Left kidney (tissue), 2 donors: ENCODE measurements around the gene SLC39A5. TPM values are rescaled to one million over a fixed set of nuclear protein-coding genes. Genes with fewer than 3 reads are reported as not detected.

Experiments used
- DNase-seq: peaks from one replicate; pipeline ENCODE4 v3.0.0-alpha.2; 2013
- polyA plus RNA-seq: library from polyadenylated mRNA; unstranded; fragments of 120-200 nt; gene quantifications from one replicate; pipeline ENCODE4 v1.2.1, GENCODE V29; 2013; ENCODE audit not compliant: insufficient read length

Gene SLC39A5
- polyA plus RNA-seq, 1 donor, result 51.0 TPM

GRCh38 chr12:56208006-56208405, 21.8 kb upstream of the SLC39A5 start:
- no peak for DNase-seq

DNA sequence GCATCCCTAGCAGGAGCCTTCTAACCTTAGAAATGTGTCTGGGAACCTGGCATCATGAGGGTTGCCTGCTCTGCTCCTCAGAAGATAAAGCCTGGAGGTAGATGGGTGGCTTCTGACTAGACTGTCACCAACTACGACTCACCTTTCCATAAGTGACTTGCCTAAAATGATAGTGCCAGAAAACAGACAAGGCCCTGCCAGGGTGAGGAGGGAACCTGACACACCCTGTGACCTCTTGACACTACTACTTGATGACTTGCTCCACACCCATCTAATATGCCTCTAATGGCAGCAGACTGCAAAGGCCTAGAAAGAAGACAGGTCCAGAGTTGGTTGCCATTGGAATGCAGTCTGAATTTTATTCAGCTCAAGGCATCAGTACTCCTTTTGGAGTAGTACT, 17.5 kb upstream of the SLC39A5 start:
- DNase-seq, result no peak

DNA sequence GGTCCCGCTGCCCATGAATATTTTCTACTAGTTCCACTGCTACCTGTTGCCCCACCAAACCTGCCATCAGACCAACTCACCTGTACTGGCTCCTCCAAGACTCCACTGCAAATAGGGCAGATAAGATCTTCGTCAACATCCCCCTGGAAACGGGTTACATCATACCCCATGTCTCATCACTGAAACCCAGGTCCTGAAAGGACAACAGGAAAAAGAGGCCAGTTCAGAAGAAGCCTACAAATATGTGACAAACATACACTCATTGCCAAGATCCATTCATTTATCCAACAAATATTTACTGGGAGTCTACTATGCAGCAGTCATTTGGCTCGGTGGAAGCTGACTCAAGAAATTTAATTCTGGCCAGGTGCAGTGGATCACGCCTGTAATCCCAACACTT, 16.0 kb upstream of the SLC39A5 start:
- DNase-seq, result no peak

- no peak for DNase-seq
These were observed 13.4 kb upstream of the SLC39A5 start for GRCh38 chr12:56216461-56216860.

GRCh38 chr12:56219840-56220239, 10.0 kb upstream of the SLC39A5 start:
- no peak for DNase-seq

DNA sequence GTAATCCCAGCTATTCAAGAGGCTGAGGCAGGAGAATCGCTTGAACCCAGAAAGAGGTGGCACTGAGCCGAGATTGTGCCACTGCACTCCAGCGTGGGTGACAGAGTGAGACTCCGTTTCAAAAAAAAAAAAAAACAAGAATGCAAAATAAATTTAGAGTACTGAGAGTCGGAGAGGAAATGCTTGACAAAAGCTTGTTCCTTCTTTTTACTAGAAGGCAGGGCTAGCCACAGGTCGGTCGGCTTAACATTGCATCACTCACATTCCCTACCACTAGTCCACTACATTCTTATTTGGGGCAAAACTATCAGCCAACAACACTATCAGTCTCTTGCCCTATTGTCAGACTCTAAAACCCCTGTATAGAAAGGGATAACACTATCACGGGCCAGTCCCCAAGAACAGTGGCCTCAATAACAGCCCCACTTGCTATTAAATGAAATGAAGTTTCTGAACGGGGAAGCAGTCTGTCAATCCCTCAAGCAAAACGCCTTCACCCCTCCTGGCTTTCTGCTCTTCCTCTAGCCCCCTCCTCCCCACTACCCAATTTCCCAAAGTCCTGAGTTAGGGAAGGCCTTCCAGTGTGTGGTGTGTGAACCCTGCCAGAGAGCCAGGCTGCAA, 9.1 kb upstream of the SLC39A5 start:
- no peak for DNase-seq

DNA sequence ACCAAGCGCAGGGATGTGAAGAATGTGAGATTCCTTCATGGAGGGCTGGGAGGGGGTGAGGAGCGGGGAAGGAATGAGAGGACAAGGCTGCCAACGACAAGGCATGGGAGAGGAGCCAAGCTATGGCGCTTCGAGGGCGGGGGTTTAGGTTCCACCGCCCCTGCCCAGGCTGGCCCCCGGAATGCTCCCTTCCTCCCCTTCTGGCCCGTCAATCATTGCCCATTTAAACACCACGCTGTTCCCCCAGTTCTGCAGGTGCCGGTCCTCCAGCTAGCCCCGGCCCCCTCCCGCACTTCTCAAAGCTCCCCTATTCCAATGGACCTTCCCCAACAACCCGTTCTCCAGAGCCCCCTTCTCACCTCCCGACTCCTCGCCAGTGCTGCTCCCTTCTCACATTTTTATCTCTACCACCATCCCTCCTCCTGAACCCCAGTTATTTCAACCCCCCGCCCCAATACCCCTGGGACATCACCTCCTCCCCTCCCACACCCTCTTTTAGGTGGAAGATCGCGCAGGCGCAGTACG, 8.6 kb upstream of the SLC39A5 start:
- DNase-seq, result peak; percentile 66

GRCh38 chr12:56221757-56222530, 7.9 kb upstream of the SLC39A5 start, which contains the start of gene RNF41:
RNF41 (minus strand) TSS chr12:56221922; CDS start chr12:56214047, 7,875 bp downstream.
- DNase-seq, result peak; percentile 97

- no peak for DNase-seq
These were observed 7.3 kb upstream of the SLC39A5 start for GRCh38 chr12:56222531-56222895.

DNA sequence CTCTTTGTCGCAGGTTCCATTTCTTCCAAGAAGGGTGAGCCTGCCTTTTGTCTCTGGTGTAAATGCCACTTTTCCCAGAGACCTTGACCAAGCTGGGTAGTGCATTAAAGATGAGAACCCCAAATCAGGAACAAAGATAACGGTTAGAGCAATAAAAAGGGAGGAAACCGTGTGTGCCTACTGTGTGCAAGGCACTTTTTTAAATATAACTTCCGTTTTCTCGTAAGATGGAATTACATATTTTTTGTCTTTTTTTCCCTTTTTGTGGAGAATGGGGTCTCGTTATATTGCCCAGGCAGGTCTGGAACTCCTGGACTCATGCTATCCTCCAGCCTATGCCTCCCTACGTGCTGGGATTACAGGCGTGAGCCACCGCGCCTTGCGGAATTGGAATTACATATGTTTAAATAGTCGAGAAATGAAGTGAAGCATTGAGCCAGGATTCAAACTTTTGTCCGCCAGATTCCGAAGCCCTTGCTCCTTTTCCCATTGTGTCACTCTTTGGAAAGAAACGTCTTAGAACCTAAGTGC, 6.2 kb upstream of the SLC39A5 start:
- DNase-seq, result no peak

- peak; percentile 99 for DNase-seq
These were observed 5.6 kb upstream of the SLC39A5 start, which contains the start of gene NABP2 for GRCh38 chr12:56224102-56224701. NABP2 (plus strand) TSS chr12:56224342; CDS start chr12:56224857, 515 bp downstream.

GRCh38 chr12:56224954-56225353, 4.9 kb upstream of the SLC39A5 start:
- DNase-seq, result no peak

GRCh38 chr12:56229082-56229481, 769 bp upstream of the SLC39A5 start:
- DNase-seq, result no peak

GRCh38 chr12:56230432-56231183, 757 bp downstream of the SLC39A5 start:
- no peak for DNase-seq

DNA sequence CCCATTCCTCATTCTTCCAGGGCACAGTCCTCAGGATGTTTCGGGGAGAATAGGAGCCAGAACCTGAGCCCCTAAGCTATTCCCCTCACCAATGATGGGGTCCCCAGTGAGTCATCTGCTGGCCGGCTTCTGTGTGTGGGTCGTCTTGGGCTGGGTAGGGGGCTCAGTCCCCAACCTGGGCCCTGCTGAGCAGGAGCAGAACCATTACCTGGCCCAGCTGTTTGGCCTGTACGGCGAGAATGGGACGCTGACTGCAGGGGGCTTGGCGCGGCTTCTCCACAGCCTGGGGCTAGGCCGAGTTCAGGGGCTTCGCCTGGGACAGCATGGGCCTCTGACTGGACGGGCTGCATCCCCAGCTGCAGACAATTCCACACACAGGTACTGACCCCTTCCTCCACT, 1.3 kb downstream of the SLC39A5 start:
- no peak for DNase-seq

DNA sequence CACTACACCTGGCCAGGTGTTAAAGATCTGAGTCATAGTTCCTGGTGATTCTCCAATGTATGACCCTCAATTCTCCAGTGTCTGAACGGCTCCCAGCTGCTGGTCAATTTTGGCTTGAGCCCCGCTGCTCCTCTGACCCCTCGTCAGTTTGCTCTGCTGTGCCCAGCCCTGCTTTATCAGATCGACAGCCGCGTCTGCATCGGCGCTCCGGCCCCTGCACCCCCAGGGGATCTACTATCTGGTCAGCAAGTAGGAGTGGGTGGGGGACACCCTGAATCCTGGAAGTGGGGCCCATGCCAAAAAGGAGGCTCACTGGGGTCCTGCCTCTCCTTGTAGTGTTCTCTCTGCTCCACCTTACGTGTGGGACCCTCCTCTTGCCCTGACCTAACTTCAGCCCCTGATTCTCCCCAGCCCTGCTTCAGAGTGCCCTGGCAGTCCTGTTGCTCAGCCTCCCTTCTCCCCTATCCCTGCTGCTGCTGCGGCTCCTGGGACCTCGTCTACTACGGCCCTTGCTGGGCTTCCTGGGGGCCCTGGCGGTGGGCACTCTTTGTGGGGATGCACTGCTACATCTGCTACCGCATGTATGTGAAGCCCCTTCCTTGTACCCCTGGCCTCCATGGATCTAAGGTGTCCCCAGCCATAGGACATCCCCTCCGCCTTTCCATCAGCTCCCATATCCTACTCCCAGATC, 5.0 kb downstream of the SLC39A5 start:
- no peak for DNase-seq

DNA sequence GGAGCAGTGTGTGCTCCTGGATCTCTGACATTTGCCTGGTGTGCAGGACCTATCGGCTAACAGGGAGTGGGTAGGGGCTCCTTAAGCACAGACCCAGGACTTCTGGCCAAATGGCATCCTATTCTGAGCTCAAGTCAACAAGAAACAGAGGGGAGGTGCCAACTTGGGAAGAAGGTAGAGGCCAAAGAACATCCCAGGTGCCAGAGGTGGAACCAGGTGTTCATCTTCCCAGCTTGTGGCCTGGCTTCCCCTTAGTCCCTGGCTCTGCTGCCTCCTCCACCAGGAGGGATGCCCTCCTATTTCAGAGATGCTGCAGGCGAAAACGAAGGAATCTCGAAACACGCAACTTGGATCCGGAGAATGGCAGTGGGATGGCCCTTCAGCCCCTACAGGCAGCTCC, 6.2 kb downstream of the SLC39A5 start:
- DNase-seq, result no peak

DNA sequence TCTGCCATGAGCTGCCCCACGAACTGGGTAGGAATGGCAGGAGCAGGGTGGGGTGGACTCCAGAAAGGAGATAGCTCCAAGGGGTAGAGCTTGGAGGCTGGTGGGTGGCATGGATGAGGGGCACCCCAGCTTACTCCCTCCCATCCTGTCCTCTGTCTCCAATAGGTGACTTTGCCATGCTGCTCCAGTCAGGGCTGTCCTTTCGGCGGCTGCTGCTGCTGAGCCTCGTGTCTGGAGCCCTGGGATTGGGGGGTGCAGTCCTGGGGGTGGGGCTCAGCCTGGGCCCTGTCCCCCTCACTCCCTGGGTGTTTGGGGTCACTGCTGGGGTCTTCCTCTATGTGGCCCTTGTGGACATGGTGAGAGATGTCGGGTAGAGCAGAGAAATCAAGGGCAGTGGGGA, 7.1 kb downstream of the SLC39A5 start:
- DNase-seq, result no peak

GRCh38 chr12:56237552-56237951, 7.7 kb downstream of the SLC39A5 start:
- DNase-seq, result no peak

GRCh38 chr12:56241424-56242303, 11.8 kb downstream of the SLC39A5 start:
- no peak for DNase-seq
